T follicular helper cell (primary cell): ENCODE results near the gene SPATS2.
"Not testable (repeated sequence)": the region's sequence is repeated elsewhere in the genome, so short reads cannot be mapped to it uniquely, and the experiment has no call there.

ENCODE experiments used
- DNase-seq: peaks from one replicate; pipeline ENCODE4 v3.0.0-alpha.2; 2020; ENCODE audit warnings: low read depth

The SPATS2 gene

GRCh38 chr12:49410818-49411217, 43.6 kb downstream of the SPATS2 start:
- DNase-seq = no peak

GRCh38 chr12:49413010-49413409, 45.7 kb downstream of the SPATS2 start:
- no peak for DNase-seq

- no peak for DNase-seq
These were observed 46.5 kb downstream of the SPATS2 start for GRCh38 chr12:49413796-49414195.

- no peak for DNase-seq
These were observed 47.1 kb downstream of the SPATS2 start for GRCh38 chr12:49414364-49414763.

- DNase-seq = no peak
These were observed 48.3 kb downstream of the SPATS2 start for GRCh38 chr12:49415521-49415970.

- DNase-seq = no peak
These were observed 49.6 kb downstream of the SPATS2 start for GRCh38 chr12:49416892-49417291.

GRCh38 chr12:49417558-49417957, 50.3 kb downstream of the SPATS2 start:
- DNase-seq = no peak

GRCh38 chr12:49420556-49420955, 53.3 kb downstream of the SPATS2 start:
- DNase-seq = no peak

GRCh38 chr12:49422114-49422513, 54.9 kb downstream of the SPATS2 start:
- DNase-seq = no peak

GRCh38 chr12:49428793-49429192, 61.5 kb downstream of the SPATS2 start:
- no peak for DNase-seq

- no peak for DNase-seq
These were observed 65.4 kb downstream of the SPATS2 start for GRCh38 chr12:49432616-49433015.

GRCh38 chr12:49436799-49437198, 69.5 kb downstream of the SPATS2 start:
- DNase-seq = not testable (repeated sequence)

- no peak for DNase-seq
These were observed 71.8 kb downstream of the SPATS2 start for GRCh38 chr12:49439042-49439441.

GRCh38 chr12:49440035-49440434, 72.8 kb downstream of the SPATS2 start:
- DNase-seq = no peak

- no peak for DNase-seq
These were observed 75.7 kb downstream of the SPATS2 start for GRCh38 chr12:49442915-49443314.

- no peak for DNase-seq
These were observed 79.3 kb downstream of the SPATS2 start for GRCh38 chr12:49446571-49446970.

- no peak for DNase-seq
These were observed 81.6 kb downstream of the SPATS2 start for GRCh38 chr12:49448858-49449257.

- DNase-seq = no peak
These were observed 84.4 kb downstream of the SPATS2 start for GRCh38 chr12:49451468-49452259.

- no peak for DNase-seq
These were observed 88.2 kb downstream of the SPATS2 start for GRCh38 chr12:49455501-49455900.

GRCh38 chr12:49456131-49456679, 88.9 kb downstream of the SPATS2 start:
- no peak for DNase-seq

- no peak for DNase-seq
These were observed 91.6 kb downstream of the SPATS2 start for GRCh38 chr12:49458816-49459215.

GRCh38 chr12:49461221-49461620, 94.0 kb downstream of the SPATS2 start:
- no peak for DNase-seq

GRCh38 chr12:49462083-49462744, 95.0 kb downstream of the SPATS2 start:
- no peak for DNase-seq
